PC-3 (cell line): ENCODE results near the gene OPRL1. TPM values are rescaled to one million over a fixed set of nuclear protein-coding genes. Genes with fewer than 3 reads are reported as not detected.

Experiments
- ATAC-seq: fragments of 200-7000 bp; cut with Tn5 transposase; 2 replicates; pipeline ENCODE4 v1.9.1; 2020; ENCODE audit warnings: mild to moderate bottlenecking, moderate library complexity
- BruUV-seq: library from RNA; stranded (reverse); fragments of 400-500 nt; replicated peaks from 2 replicates; lab custom pipeline; 2021; lab: Mats Ljungman, UMichigan
- CTCF ChIA-PET: fragments of 300-600 bp; sonication (Branson Sonifier 250); formaldehyde crosslinking; loops from one replicate; lab custom pipeline; 2022; ENCODE audit warnings: antibody characterized with exemption; lab: Charles Lee
- POLR2A ChIA-PET: fragments of 300-600 bp; sonication (Branson Sonifier 250); formaldehyde crosslinking; loops from one replicate; lab custom pipeline; 2022; ENCODE audit warnings: antibody characterized with exemption; ENCODE audit not compliant: unreplicated experiment; lab: Charles Lee
- DNase-seq: peaks from one replicate; pipeline ENCODE4 v3.0.0-alpha.2; 2015
- H2AFZ ChIP-seq: fragments of 300-600 bp; sonication (generic); 2 replicates; pipeline ENCODE4 v1.6.0; 2016; ENCODE audit warnings: antibody characterized with exemption, low read length
- H3F3A ChIP-seq: fragments of 300-600 bp; sonication (generic); one replicate; pipeline ENCODE4 v1.6.0; 2017; ENCODE audit warnings: antibody characterized with exemption, low read length, control low read depth, mild to moderate bottlenecking; ENCODE audit not compliant: unreplicated experiment
- H3K27ac ChIP-seq: fragments of 300-600 bp; sonication (generic); 2 replicates; pipeline ENCODE4 v1.5.1; 2016; ENCODE audit warnings: mild to moderate bottlenecking, low read length
- H3K27me3 ChIP-seq: fragments of 300-600 bp; sonication (generic); 2 replicates; pipeline ENCODE4 v1.6.1; 2016; ENCODE audit warnings: low read length, mixed read lengths
- H3K36me3 ChIP-seq: fragments of 300-600 bp; sonication (generic); 2 replicates; pipeline ENCODE4 v1.6.1; 2016; ENCODE audit warnings: low read depth, mixed run types, low read length, mixed read lengths
- H3K4me1 ChIP-seq: fragments of 300-600 bp; sonication (generic); 2 replicates; pipeline ENCODE4 v1.5.1; 2016; ENCODE audit warnings: low read length; ENCODE audit not compliant: insufficient read depth
- H3K4me2 ChIP-seq: fragments of 300-600 bp; sonication (generic); 2 replicates; pipeline ENCODE4 v1.6.0; 2016; ENCODE audit warnings: low read length
- H3K4me3 ChIP-seq: fragments of 300-600 bp; sonication (generic); 2 replicates; pipeline ENCODE4 v1.5.1; 2016; ENCODE audit warnings: mild to moderate bottlenecking, low read length, mixed read lengths
- H3K79me2 ChIP-seq: fragments of 300-600 bp; sonication (generic); 2 replicates; pipeline ENCODE4 v1.6.1; 2017; ENCODE audit warnings: low read length, mixed read lengths
- H3K9ac ChIP-seq: fragments of 300-600 bp; sonication (generic); 2 replicates; pipeline ENCODE4 v1.6.0; 2016; ENCODE audit warnings: mild to moderate bottlenecking, low read length
- H3K9me2 ChIP-seq: fragments of 300-600 bp; sonication (generic); replicated peaks from 2 replicates; pipeline ENCODE4 v1.6.1; 2016; ENCODE audit warnings: mixed run types, low read length, mixed read lengths
- H3K9me3 ChIP-seq: fragments of 300-600 bp; sonication (generic); 2 replicates; pipeline ENCODE4 v1.6.1; 2016; ENCODE audit warnings: low read length, mixed read lengths
- H4K20me1 ChIP-seq: fragments of 300-600 bp; sonication (generic); 2 replicates; pipeline ENCODE4 v1.6.1; 2016; ENCODE audit warnings: low read length, mixed read lengths
- EZH2 ChIP-seq: fragments of 300-600 bp; sonication (generic); IDR thresholded peaks from one replicate; pipeline ENCODE4 v1.6.1; 2017; ENCODE audit warnings: antibody characterized with exemption, mild to moderate bottlenecking, low read length; ENCODE audit not compliant: unreplicated experiment
- EZH2phosphoT487 ChIP-seq: fragments of 300-600 bp; sonication (generic); IDR thresholded peaks from 2 replicates; pipeline ENCODE4 v1.6.1; 2018; ENCODE audit warnings: mild to moderate bottlenecking, antibody characterized with exemption, low read length, borderline replicate concordance
- intact Hi-C: fragments of 100-400 bp; cut with micrococcal nuclease; formaldehyde crosslinking; loops from 2 replicates; pipeline ENCODE4 v1.9.0; 2023
- total RNA-seq: library from RNA; depleted of rRNA; stranded (reverse); fragments of >200 nt; gene quantifications from 2 replicates; pipeline ENCODE4 v1.2.3, GENCODE V29; 2014
- TF ChIP-seq, protein P1 (sequence below): fragments of 300-600 bp; sonication (generic); conservative IDR thresholded peaks from 2 replicates; pipeline ENCODE4 v1.5.1; 2017; ENCODE audit warnings: antibody characterized with exemption, low read depth, mild to moderate bottlenecking, low read length

Gene OPRL1
- total RNA-seq, 1 experiment from 2014 or later, result 5.6 TPM

DNA sequence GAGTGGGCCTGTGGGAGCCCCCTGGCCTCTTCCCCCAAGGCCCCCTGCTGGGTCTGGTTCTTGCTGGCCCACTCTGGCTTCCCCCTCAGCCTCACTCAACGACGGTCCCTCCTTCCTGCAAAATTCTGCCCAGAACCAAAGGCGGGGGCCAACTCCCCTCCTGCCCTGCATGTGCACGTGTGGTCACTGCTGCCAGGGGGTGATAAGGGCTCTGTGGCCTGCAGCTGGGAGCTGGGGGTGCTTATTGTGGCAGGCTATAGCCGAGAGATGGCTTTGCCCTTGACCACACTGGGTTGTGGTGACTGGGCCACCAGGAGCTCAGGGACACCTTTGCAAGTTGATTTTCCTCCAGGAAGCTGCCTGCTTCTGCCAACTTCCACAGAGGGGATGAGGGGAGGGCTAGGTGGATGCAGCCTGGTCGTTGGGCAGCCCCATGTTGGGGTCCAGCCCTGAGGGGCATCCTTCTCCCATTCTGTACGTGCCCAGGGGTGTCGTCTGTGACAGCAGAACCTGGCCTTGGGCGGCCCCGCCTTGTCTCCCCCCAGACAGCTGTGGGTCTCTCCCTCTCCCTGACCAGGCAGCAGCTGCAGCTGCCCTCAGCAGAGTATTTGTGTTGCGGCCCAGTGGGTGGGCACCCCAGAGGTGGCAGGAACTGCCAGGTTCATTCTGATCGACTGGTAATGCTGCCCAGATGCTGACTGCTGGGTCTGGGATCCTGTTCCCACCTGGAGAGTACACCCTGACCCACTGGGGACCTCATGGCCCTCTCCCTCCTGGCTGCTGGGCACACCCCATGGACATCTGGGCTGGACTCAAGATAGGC, 11.3 kb upstream of the OPRL1 start:
- Histone ChIP-seq H3K9me2 (no peaks in the 10 kb centered on the region), H4K20me1 (no peaks in the 10 kb centered on the region), H3K4me2 (no peak overlapping the region), H2AFZ (no peak overlapping the region), H3K27me3 (no peaks in the 10 kb centered on the region), H3K4me1 (peaks cover 30% of the 10 kb centered on the region), H3K9me3 (no peaks in the 10 kb centered on the region), H3F3A (no peaks in the 10 kb centered on the region), H3K4me3 (no peak overlapping the region), H3K27ac (no peak overlapping the region), H3K9ac (no peak overlapping the region), H3K36me3 (no peaks in the 10 kb centered on the region), H3K79me2 (peaks cover 6% of the 10 kb centered on the region)
- no peak for ATAC-seq
- TF ChIP-seq EZH2 (no peak), EZH2phosphoT487 (no peak)
- TF ChIP-seq, protein P1, sequence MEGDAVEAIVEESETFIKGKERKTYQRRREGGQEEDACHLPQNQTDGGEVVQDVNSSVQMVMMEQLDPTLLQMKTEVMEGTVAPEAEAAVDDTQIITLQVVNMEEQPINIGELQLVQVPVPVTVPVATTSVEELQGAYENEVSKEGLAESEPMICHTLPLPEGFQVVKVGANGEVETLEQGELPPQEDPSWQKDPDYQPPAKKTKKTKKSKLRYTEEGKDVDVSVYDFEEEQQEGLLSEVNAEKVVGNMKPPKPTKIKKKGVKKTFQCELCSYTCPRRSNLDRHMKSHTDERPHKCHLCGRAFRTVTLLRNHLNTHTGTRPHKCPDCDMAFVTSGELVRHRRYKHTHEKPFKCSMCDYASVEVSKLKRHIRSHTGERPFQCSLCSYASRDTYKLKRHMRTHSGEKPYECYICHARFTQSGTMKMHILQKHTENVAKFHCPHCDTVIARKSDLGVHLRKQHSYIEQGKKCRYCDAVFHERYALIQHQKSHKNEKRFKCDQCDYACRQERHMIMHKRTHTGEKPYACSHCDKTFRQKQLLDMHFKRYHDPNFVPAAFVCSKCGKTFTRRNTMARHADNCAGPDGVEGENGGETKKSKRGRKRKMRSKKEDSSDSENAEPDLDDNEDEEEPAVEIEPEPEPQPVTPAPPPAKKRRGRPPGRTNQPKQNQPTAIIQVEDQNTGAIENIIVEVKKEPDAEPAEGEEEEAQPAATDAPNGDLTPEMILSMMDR, result no peak
- POLR2A ChIA-PET, result no interaction called here
- intact Hi-C loops, result no loop called here
- BruUV-seq, result no TSS peak
- no peak for DNase-seq
- CTCF ChIA-PET, result no interaction called here

DNA sequence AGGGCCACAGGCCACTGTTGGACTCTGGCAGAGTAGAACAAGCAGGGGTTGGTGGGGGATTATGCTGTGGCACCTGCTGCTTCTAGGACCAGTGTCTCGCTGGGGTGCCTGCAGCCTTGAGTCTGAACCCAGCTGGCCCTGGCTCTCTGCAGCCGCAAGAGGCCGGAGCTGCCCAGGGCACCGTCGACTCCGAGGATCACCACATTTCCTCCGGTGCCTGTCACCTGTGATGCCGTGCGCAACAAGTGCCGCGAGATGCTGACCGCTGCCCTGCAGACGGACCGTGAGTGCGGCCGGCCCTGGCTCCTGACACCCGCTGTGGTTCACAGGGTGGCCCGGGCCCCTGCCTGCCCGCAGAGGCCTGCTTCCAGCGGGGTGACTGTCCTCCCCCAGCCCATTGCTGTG, 10.7 kb upstream of the OPRL1 start:
- CTCF ChIA-PET, result no interaction called here
- no peak overlapping the region for H3K9ac ChIP-seq
- DNase-seq, result no peak

More for the DNA sequence above, 10.7 kb upstream of the OPRL1 start:
- peaks cover under 1% of the 10 kb centered on the region; the same call in 1 of the 2 replicates for H3K79me2 ChIP-seq
- ATAC-seq, result no peak
- no peak overlapping the region for H3K4me2 ChIP-seq
- no peak overlapping the region for H2AFZ ChIP-seq
- no peaks in the 10 kb centered on the region for H3F3A ChIP-seq
- no peak overlapping the region for H3K27ac ChIP-seq
- H3K27me3 ChIP-seq, result no peaks in the 10 kb centered on the region
- no peaks in the 10 kb centered on the region for H3K9me2 ChIP-seq
- H3K4me3 ChIP-seq, result no peak overlapping the region
- H3K36me3 ChIP-seq, result no peaks in the 10 kb centered on the region
- TF ChIP-seq EZH2phosphoT487 (no peak), EZH2 (no peak)
- TF ChIP-seq, protein P1, result no peak
- no peaks in the 10 kb centered on the region for H4K20me1 ChIP-seq
- no TSS peak for BruUV-seq
- H3K4me1 ChIP-seq, result peaks cover 24% of the 10 kb centered on the region
- intact Hi-C loops, result no loop called here
- no peaks in the 10 kb centered on the region for H3K9me3 ChIP-seq
- POLR2A ChIA-PET, result no interaction called here
